VCaP (cell line): Measurements from ENCODE around the gene ZNF318.
"Not testable (repeated sequence)": the region's sequence is repeated elsewhere in the genome, so short reads cannot be mapped to it uniquely, and the experiment has no call there.

Source experiments
- H3K27ac ChIP-seq: fragments of 450-650 bp; 2 replicates; pipeline ENCODE4 v1.5.1; 2017
- TF ChIP-seq, protein P1 (sequence below): fragments of 450-650 bp; conservative IDR thresholded peaks from 2 replicates; pipeline ENCODE4 v1.5.1; 2017; ENCODE audit warnings: mild to moderate bottlenecking, moderate library complexity

The ZNF318 gene

DNA sequence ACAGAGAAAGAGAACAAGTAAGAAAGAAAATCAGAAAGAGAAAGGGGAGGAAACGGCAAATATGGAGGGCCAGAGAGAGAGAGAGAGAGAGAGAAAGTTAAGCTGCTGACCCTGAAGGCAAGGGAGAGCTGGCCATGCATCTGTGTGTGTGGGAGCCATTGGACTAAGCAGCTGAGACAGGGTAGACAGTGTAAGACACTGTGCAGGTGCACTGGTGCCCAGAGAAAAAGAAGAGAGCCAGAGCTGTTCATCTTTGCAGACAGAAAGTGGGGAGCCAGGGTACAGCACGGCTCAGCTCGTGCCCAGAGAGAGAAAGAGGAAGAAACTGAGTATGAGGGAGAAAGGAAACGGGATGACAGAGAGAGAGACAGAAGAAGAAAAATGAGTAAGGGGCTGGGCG lies 24.2 kb upstream of the ZNF318 start:
- H3K27ac ChIP-seq, result no peak overlapping the region
- TF ChIP-seq, protein P1, sequence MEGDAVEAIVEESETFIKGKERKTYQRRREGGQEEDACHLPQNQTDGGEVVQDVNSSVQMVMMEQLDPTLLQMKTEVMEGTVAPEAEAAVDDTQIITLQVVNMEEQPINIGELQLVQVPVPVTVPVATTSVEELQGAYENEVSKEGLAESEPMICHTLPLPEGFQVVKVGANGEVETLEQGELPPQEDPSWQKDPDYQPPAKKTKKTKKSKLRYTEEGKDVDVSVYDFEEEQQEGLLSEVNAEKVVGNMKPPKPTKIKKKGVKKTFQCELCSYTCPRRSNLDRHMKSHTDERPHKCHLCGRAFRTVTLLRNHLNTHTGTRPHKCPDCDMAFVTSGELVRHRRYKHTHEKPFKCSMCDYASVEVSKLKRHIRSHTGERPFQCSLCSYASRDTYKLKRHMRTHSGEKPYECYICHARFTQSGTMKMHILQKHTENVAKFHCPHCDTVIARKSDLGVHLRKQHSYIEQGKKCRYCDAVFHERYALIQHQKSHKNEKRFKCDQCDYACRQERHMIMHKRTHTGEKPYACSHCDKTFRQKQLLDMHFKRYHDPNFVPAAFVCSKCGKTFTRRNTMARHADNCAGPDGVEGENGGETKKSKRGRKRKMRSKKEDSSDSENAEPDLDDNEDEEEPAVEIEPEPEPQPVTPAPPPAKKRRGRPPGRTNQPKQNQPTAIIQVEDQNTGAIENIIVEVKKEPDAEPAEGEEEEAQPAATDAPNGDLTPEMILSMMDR, result no peak

DNA sequence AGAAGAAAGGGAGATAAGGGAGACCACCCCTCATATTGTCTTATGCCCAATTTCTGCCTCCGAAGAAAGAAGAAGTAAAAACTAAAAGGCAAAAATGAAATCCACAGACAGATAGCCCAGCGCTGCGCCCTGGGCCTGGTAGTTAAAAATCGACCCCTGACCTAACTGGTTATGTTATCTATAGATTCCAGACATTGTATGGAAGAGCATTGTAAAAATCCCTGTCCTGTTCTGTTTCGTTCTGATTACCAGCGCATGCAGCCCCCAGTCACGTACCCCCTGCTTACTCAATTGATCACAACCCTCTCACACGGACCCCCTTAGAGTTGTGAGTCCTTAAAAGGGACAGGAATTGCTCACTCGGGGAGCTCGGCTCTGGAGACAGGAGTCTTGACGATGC lies 23.7 kb upstream of the ZNF318 start:
- not testable (repeated sequence) for H3K27ac ChIP-seq

DNA sequence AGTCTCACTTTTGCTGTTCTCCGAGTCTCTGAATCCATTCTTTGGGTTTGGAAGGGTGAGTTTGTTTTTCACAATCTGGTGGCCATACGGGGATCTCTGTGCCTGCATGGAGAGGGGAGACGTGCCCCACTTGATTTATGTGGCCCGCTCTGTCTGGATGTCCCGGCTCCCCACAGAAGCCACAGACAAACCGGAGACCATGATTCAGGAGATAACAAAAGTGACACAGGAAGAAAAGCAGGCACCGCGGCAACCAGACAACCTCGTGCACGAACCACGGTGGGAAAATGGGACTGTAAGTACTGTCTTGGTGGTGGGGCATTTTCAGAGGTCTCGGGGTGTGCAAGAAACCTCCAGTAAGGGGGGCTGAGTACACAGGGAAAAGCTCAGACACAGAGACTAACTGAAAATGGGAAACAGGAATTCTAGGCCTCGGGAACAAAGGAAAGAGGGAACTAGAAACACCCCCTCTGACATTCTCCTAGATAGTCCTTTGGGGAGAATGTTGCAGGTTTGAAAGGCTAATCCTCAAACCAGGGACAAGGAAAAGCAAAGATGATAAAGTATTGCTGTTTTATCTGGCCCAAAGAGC lies 22.1 kb upstream of the ZNF318 start:
- TF ChIP-seq, protein P1, result no peak
- no peak overlapping the region for H3K27ac ChIP-seq

DNA sequence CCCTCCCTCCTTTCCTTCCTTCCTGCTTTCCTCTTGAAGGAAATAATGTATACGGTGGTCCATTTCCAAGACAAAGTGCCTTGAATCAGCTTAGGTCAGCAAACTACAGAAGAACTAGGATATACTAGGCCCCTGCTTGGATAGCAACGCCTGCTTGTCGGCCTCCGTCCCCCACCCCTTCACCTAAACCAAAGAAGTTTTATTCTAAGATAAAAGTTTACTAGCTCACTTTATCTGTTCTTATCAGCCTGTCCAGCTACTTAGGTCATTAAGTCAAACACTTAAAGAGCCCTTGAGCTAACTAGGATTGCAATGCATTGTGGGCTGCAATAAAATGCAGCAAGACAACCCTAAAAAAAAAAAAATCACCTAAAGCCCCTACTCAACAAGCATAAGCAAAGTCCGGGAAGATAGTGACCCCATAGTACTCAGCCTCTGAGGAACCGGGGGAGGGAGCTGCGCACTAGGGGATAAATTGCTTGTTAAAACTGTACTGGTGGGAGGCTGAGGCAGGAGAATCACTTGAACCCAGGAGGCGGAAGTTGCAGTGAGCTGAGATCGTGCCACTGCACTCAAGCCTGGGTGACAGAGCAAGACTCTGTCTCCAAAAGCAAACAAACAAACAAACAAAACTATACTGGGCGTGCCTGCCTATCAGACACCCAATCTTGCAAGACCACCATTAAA lies 21.4 kb upstream of the ZNF318 start:
- not testable (repeated sequence) for H3K27ac ChIP-seq

- no peak overlapping the region for H3K27ac ChIP-seq
- TF ChIP-seq, protein P1, result no peak
Measured at GRCh38 chr6:43389730-43390295, 20.4 kb upstream of the ZNF318 start.

DNA sequence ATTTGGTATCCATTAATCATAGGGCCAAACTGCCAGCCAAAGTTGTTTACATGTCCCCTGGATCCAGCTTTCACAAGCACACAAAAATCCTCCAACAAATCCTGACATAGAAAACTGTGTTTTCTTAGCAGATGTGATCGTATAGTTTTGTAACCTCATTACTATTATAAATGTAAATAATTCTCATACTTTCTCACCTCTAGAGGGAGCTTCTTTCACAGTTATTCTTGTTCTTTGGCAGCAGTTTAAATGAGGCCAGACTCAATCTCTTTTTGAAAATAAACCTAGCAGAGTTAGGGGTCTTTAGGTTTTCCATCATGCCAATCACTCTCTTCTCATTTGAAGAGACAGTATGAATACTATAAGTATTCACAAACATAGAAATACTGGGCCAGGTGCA lies 17.0 kb upstream of the ZNF318 start:
- H3K27ac ChIP-seq, result no peak overlapping the region
- TF ChIP-seq, protein P1, result peak; percentile 18; the same call in 1 of the 2 replicates

- TF ChIP-seq, protein P1, result no peak
- no peak overlapping the region for H3K27ac ChIP-seq
Measured at GRCh38 chr6:43383021-43383667, 13.7 kb upstream of the ZNF318 start.

DNA sequence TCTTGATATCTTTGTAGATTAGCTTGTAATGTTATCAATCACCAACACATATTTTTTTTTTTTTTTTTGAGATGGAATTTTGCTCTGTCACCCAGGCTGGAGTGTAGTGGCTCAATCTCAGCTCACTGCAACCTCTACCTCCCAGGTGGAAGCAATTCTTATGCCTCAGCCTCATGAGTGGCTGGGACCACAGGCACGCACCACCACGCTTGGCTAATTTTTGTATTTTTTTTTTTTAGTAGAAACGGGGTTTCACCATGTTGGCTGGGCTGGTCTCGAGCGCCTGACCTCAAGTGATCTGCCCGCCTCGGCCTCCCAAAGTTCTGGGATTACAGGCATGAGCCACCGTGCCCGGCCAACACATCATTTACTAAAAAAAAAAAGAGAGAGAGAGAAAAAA lies 11.4 kb upstream of the ZNF318 start:
- H3K27ac ChIP-seq, result not testable (repeated sequence)

- TF ChIP-seq, protein P1, result no peak
- H3K27ac ChIP-seq, result no peak overlapping the region
Measured at GRCh38 chr6:43378631-43379030, 9.2 kb upstream of the ZNF318 start.
